HCT116 (cell line): ENCODE results near the gene PPP1R37.

Source experiments
- TF ChIP-seq, protein P1 (sequence below), 3 experiments: fragments of 200-600 bp in 1 of 3; sonication (generic) in 1 of 3; IDR thresholded peaks in 2 of 3; conservative IDR thresholded peaks in 1 of 3; 2 replicates each; pipeline ENCODE4 v1.5.1; 2012 to 2017; ENCODE audit warnings: low read depth in 2 of 3, low read length in 2 of 3, antibody characterized with exemption in 1 of 3, borderline replicate concordance in 1 of 3, control low read depth in 1 of 3, mild to moderate bottlenecking in 1 of 3, mixed read lengths in 1 of 3, mixed run types in 1 of 3, moderate library complexity in 1 of 3; ENCODE audit not compliant: insufficient read depth in 1 of 3
- TF ChIP-seq, protein P2 (sequence below): IDR thresholded peaks from 2 replicates; pipeline ENCODE4 v1.6.1; 2012

DNA sequence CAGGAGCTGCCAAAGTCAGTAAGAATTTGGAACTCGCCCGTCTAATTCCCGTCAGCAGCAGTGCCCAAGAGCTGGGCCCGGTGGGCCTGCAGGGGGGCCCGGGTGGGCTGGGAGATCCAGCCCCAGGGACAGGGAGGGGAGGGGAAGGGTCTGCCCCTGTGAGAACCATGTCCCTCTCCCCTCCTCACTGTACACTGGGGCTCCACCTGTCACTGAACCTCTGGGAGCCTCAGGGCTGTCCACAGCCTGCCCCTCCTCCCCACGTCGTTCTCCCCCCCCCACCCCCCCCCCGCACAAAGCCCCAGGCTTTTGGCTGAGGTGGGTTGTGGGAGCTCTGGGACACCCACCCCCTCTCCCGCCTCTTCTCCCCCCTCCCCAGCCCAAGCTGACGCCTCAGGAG lies 24.9 kb upstream of the PPP1R37 start:
- TF ChIP-seq, protein P1, sequence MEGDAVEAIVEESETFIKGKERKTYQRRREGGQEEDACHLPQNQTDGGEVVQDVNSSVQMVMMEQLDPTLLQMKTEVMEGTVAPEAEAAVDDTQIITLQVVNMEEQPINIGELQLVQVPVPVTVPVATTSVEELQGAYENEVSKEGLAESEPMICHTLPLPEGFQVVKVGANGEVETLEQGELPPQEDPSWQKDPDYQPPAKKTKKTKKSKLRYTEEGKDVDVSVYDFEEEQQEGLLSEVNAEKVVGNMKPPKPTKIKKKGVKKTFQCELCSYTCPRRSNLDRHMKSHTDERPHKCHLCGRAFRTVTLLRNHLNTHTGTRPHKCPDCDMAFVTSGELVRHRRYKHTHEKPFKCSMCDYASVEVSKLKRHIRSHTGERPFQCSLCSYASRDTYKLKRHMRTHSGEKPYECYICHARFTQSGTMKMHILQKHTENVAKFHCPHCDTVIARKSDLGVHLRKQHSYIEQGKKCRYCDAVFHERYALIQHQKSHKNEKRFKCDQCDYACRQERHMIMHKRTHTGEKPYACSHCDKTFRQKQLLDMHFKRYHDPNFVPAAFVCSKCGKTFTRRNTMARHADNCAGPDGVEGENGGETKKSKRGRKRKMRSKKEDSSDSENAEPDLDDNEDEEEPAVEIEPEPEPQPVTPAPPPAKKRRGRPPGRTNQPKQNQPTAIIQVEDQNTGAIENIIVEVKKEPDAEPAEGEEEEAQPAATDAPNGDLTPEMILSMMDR (IDR thresholded peaks at IDR 0.05 in 2 of 3, conservative IDR thresholded peaks at IDR 0.05 in 1 of 3; ENCODE audit: borderline replicate concordance in 1 of 3, insufficient read depth in 1 of 3, low read depth in 2 of 3, low read length in 2 of 3): no peak
- TF ChIP-seq, protein P2, sequence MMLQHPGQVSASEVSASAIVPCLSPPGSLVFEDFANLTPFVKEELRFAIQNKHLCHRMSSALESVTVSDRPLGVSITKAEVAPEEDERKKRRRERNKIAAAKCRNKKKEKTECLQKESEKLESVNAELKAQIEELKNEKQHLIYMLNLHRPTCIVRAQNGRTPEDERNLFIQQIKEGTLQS: no peak
